Smooth muscle cell (in vitro differentiated cells): Measurements from ENCODE around the gene RBFOX1. TPM values are rescaled to one million over a fixed set of nuclear protein-coding genes. Genes with fewer than 3 reads are reported as not detected.

Experiments
- DNase-seq: peaks from one replicate; lab custom pipeline; 2025; ENCODE audit not compliant: unreplicated experiment; lab: John Stamatoyannopoulos, UW
- H2AFZ ChIP-seq: fragments of 200-600 bp; sonication (generic); 2 replicates; pipeline ENCODE4 v1.6.0; 2016; ENCODE audit warnings: antibody characterized with exemption, low read depth, mild to moderate bottlenecking
- H3F3A ChIP-seq: fragments of 200-600 bp; sonication (generic); 2 replicates; pipeline ENCODE4 v1.6.0; 2017; ENCODE audit warnings: antibody characterized with exemption, low read depth
- H3K27ac ChIP-seq: fragments of 200-600 bp; sonication (generic); 2 replicates; pipeline ENCODE4 v1.5.1; 2016; ENCODE audit warnings: low read depth, mild to moderate bottlenecking
- H3K27me3 ChIP-seq: fragments of 200-600 bp; sonication (generic); 2 replicates; pipeline ENCODE4 v1.6.1; 2016; ENCODE audit warnings: low read depth, mild to moderate bottlenecking
- H3K36me3 ChIP-seq: fragments of 200-600 bp; sonication (generic); 2 replicates; pipeline ENCODE4 v1.5.1; 2016; ENCODE audit warnings: low read depth
- H3K4me1 ChIP-seq: fragments of 200-600 bp; sonication (generic); 2 replicates; pipeline ENCODE4 v1.5.1; 2016; ENCODE audit warnings: low read depth
- H3K4me2 ChIP-seq: fragments of 200-600 bp; sonication (generic); 2 replicates; pipeline ENCODE4 v1.6.0; 2016; ENCODE audit warnings: mild to moderate bottlenecking
- H3K4me3 ChIP-seq: fragments of 200-600 bp; sonication (generic); 2 replicates; pipeline ENCODE4 v1.5.1; 2016; ENCODE audit warnings: mild to moderate bottlenecking
- H3K79me2 ChIP-seq: fragments of 200-600 bp; sonication (generic); 2 replicates; pipeline ENCODE4 v1.6.0; 2016; ENCODE audit warnings: low read depth, mild to moderate bottlenecking
- H3K9ac ChIP-seq: fragments of 200-600 bp; sonication (generic); 2 replicates; pipeline ENCODE4 v1.6.0; 2016; ENCODE audit warnings: low read depth
- H3K9me3 ChIP-seq: fragments of 200-600 bp; sonication (generic); replicated peaks from 2 replicates; pipeline ENCODE4 v1.5.1; 2016; ENCODE audit warnings: low read depth
- H4K20me1 ChIP-seq: fragments of 200-600 bp; sonication (generic); 2 replicates; pipeline ENCODE4 v1.6.0; 2016; ENCODE audit warnings: low read depth
- WGBS: methylation state at CpG from one replicate; pipeline ENCODE4 v1.1.7; 2016; ENCODE audit warnings: low lambda C conversion rate; 5-methylcytosine and 5-hydroxymethylcytosine counted together
- polyA plus RNA-seq: library from polyadenylated mRNA; unstranded; fragments of >200 nt; fragmentation: Nextera tagmentation; extraction: Ambion mirVana; gene quantifications from 2 replicates; pipeline ENCODE4 v1.2.1, GENCODE V29; 2016
- total RNA-seq: library from RNA; depleted of rRNA; stranded (reverse); fragments of >200 nt; gene quantifications from 2 replicates; pipeline ENCODE4 v1.2.3, GENCODE V29; 2014
- TF ChIP-seq, protein P1 (sequence below): fragments of 200-600 bp; sonication (generic); IDR thresholded peaks from 2 replicates; pipeline ENCODE4 v1.5.1; 2017; ENCODE audit warnings: borderline replicate concordance, mild to moderate bottlenecking, antibody characterized with exemption; ENCODE audit not compliant: insufficient read depth, poor library complexity, severe bottlenecking

The RBFOX1 gene
- total and polyA plus RNA-seq, 2 experiments from 2014 or later: not detected

DNA sequence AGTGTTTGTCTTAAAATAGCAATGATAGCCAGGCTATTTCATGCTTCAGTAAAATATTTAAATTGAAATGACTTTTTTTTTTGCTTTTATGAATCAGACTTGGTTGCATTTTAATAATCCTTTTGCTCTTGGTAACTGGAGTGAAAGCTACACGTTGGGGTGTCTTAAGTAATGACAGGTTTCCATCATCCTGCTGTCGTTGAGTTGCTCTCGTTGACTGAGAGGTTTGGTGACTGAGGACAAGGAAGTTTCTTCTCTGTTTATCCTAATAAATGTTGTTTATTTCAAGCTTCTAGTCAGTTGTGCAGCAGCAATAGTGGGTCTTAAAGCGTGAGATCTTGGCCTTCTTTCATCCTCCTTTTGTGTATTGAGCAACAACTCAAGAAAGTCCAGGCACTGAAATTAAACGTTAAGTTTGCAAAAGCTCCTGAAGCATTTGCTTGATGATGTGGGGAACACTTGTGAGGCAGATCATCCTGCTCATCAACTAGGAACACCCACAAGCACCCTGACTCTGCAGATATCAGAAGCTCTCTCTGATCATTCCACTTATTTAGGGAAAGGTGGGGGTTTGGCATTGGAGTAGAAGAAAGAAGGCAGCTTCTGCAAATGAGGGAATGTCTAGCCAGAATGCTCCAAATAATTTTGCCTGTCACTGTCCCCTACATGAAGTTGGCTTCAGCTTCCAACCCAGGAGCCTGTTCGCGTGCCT is 179.1 kb downstream of the RBFOX1 start:
- Histone ChIP-seq H3K9ac (no peak overlapping the region), H3K9me3 (no peaks in the 10 kb centered on the region), H3K27me3 (no peaks in the 10 kb centered on the region), H3K4me1 (no peaks in the 10 kb centered on the region), H3K79me2 (no peaks in the 10 kb centered on the region), H4K20me1 (no peaks in the 10 kb centered on the region), H2AFZ (no peak overlapping the region), H3F3A (no peaks in the 10 kb centered on the region), H3K36me3 (no peaks in the 10 kb centered on the region), H3K4me2 (no peak overlapping the region), H3K27ac (no peak overlapping the region), H3K4me3 (no peak overlapping the region)
- WGBS: 81% methylated on average over 7 of the region's 7 CpGs
- no peak for DNase-seq
- TF ChIP-seq, protein P1, sequence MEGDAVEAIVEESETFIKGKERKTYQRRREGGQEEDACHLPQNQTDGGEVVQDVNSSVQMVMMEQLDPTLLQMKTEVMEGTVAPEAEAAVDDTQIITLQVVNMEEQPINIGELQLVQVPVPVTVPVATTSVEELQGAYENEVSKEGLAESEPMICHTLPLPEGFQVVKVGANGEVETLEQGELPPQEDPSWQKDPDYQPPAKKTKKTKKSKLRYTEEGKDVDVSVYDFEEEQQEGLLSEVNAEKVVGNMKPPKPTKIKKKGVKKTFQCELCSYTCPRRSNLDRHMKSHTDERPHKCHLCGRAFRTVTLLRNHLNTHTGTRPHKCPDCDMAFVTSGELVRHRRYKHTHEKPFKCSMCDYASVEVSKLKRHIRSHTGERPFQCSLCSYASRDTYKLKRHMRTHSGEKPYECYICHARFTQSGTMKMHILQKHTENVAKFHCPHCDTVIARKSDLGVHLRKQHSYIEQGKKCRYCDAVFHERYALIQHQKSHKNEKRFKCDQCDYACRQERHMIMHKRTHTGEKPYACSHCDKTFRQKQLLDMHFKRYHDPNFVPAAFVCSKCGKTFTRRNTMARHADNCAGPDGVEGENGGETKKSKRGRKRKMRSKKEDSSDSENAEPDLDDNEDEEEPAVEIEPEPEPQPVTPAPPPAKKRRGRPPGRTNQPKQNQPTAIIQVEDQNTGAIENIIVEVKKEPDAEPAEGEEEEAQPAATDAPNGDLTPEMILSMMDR: no peak

DNA sequence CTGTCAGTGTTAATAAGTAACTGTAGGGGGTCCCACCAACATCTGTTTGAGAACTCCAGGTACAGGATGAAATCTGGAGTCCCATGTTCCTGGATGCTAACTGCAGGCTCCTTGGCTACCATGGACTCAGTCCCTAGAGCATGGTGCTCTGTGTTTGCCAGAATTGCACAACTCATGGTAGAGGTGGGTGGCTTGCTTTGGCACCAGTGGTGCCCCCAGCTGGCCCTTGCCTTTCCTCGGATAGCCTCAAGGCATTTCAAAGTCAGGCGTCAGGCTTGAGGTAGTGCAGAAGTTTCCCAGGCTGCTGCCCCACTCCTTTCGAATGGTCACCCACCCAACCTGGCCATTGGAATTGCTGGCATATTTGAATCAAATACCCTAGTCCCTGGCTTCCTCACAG is 179.9 kb downstream of the RBFOX1 start:
- Histone ChIP-seq H3F3A (no peaks in the 10 kb centered on the region), H3K9ac (no peak overlapping the region), H3K9me3 (no peaks in the 10 kb centered on the region), H3K4me2 (no peak overlapping the region), H3K4me3 (no peak overlapping the region), H4K20me1 (no peaks in the 10 kb centered on the region), H3K4me1 (no peaks in the 10 kb centered on the region), H3K79me2 (no peaks in the 10 kb centered on the region), H3K27ac (no peak overlapping the region), H3K27me3 (no peaks in the 10 kb centered on the region), H3K36me3 (no peaks in the 10 kb centered on the region), H2AFZ (no peak overlapping the region)
- 61% methylated on average over 3 of the region's 3 CpGs for WGBS
- DNase-seq: no peak
- TF ChIP-seq, protein P1: no peak

DNA sequence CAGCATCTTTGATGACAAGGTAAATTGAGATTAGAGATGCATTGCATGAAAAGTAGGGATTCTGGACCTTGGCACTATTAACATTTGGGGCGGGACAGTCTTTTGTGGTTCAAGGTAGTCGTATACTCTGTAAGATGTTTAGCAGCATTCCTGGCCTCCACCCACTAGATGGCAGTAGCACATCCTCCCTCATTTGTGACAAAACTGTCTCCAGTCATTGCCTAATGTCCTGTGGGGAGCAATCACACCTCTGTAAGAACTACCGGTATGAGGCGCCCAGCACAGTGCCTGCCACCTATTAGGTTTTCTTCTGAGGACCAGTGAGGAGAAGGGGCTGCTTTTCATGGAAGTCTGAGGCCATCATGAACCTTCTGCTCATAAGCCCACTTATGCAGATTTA is 180.8 kb downstream of the RBFOX1 start:
- no peak overlapping the region for H2AFZ ChIP-seq
- TF ChIP-seq, protein P1: peak; percentile 24
- no peaks in the 10 kb centered on the region for H3K79me2 ChIP-seq
- no peaks in the 10 kb centered on the region for H3K9me3 ChIP-seq
- no peak for DNase-seq
- no peaks in the 10 kb centered on the region for H4K20me1 ChIP-seq
- H3K36me3 ChIP-seq: no peaks in the 10 kb centered on the region
- H3K4me2 ChIP-seq: no peak overlapping the region
- no peaks in the 10 kb centered on the region for H3K27me3 ChIP-seq
- 91% methylated on average over 4 of the region's 4 CpGs for WGBS
- H3K9ac ChIP-seq: no peak overlapping the region
- H3F3A ChIP-seq: no peaks in the 10 kb centered on the region
- H3K27ac ChIP-seq: no peak overlapping the region
- H3K4me1 ChIP-seq: no peaks in the 10 kb centered on the region
- H3K4me3 ChIP-seq: no peak overlapping the region

DNA sequence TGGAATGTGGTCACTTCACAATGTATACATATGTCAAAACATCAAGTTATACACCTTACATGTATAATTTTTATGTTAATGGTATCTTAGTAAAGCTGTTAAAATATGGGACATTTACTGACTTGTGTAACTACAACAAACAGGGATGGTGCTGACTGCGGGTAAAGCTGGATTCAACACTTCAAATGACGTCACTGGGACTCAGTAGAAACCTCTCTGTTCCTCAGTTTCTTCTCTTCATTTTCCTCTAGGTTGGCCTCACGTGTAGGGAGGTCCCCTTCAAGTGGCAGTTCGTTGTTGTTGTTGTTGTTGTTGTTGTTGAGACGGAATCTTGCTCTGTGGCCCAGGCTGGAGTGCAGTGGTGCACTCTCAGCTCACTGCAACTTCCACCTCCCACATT is 182.9 kb downstream of the RBFOX1 start:
- H3K9me3 ChIP-seq: no peaks in the 10 kb centered on the region
- H3K79me2 ChIP-seq: no peaks in the 10 kb centered on the region

More for the DNA sequence above, 182.9 kb downstream of the RBFOX1 start:
- Histone ChIP-seq H3K4me1 (no peaks in the 10 kb centered on the region), H3K36me3 (no peaks in the 10 kb centered on the region), H3K4me2 (no peak overlapping the region), H3K9ac (no peak overlapping the region), H3K27ac (no peak overlapping the region), H3K4me3 (no peak overlapping the region), H3K27me3 (no peaks in the 10 kb centered on the region), H2AFZ (no peak overlapping the region), H3F3A (no peaks in the 10 kb centered on the region), H4K20me1 (no peaks in the 10 kb centered on the region)
- DNase-seq: no peak
- WGBS: 82% methylated on average over 5 of the region's 5 CpGs
- TF ChIP-seq, protein P1: no peak
